Cardiac fibroblast (primary cell): ENCODE data around the gene SPATS2L.

Source experiments
- DNase-seq, 2 donors: peaks; one replicate each; pipeline versions ENCODE4 v3.0.0 to v3.0.0-alpha.2; 2010; ENCODE audit warnings: low read depth in 2 of 2
- H3K4me3 ChIP-seq, 2 donors: replicated peaks in 1 of 2; 1 replicate in 1 of 2; 2 replicates in 1 of 2; pipeline ENCODE4 v1.5.1; 2011; ENCODE audit warnings: low read depth in 2 of 2, low read length in 2 of 2, mild to moderate bottlenecking in 2 of 2, moderate library complexity in 1 of 2
- TF ChIP-seq, protein P1 (sequence below): IDR thresholded peaks from one replicate; pipeline ENCODE4 v1.5.1; 2011; ENCODE audit warnings: low read depth, mild to moderate bottlenecking, low read length, inconsistent platforms

Gene SPATS2L

GRCh38 chr2:200428961-200429665 lies 122.6 kb downstream of the SPATS2L start:
- no peak for DNase-seq
- TF ChIP-seq, protein P1, sequence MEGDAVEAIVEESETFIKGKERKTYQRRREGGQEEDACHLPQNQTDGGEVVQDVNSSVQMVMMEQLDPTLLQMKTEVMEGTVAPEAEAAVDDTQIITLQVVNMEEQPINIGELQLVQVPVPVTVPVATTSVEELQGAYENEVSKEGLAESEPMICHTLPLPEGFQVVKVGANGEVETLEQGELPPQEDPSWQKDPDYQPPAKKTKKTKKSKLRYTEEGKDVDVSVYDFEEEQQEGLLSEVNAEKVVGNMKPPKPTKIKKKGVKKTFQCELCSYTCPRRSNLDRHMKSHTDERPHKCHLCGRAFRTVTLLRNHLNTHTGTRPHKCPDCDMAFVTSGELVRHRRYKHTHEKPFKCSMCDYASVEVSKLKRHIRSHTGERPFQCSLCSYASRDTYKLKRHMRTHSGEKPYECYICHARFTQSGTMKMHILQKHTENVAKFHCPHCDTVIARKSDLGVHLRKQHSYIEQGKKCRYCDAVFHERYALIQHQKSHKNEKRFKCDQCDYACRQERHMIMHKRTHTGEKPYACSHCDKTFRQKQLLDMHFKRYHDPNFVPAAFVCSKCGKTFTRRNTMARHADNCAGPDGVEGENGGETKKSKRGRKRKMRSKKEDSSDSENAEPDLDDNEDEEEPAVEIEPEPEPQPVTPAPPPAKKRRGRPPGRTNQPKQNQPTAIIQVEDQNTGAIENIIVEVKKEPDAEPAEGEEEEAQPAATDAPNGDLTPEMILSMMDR = no peak

DNA sequence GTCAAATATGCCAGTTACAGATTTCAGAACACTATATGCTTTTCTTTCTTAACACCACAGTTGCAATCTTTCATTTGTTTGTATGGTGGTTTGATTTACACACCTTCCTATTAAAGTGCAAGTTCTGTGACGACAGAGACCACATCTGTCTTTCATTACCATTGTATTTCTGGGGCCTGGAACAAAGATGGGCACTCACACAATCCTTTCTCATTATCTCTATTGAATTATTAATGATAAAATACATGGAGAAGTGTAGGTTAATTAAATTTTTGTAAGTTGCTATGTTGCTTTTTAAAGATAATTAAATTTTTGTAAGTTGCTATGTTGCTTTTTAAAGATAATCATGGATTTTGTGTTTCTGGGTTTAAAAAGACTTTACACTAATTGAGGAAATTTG lies 123.5 kb downstream of the SPATS2L start:
- TF ChIP-seq, protein P1 = no peak
- no peak for DNase-seq
- no peak overlapping the region for H3K4me3 ChIP-seq

More at GRCh38 chr2:200428961-200429665, 122.6 kb downstream of the SPATS2L start:
- H3K4me3 ChIP-seq = no peak overlapping the region

GRCh38 chr2:200431996-200432705 lies 125.7 kb downstream of the SPATS2L start:
- TF ChIP-seq, protein P1 = no peak
- peak; percentile 36 to 38 for DNase-seq
- no peak overlapping the region for H3K4me3 ChIP-seq

DNA sequence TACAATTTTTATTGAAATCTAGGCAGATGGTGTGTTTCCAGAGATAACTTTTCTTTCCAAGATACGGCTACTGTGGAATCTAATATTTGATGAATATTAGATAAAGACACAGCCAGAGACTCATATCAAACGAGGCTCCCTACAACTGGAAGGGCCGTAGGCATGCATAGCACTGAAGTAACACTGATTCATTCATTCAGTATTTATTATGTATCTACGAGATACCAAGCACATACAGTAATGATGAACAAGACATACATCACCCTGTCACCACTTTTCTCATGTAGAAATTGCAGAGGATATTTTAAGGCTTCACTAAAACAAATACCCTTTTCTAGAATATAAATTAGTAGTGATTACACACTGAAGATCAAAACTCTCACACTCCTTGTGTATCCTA lies 128.9 kb downstream of the SPATS2L start:
- TF ChIP-seq, protein P1 = no peak
- H3K4me3 ChIP-seq = no peak overlapping the region
- DNase-seq = peak in 1 of 2 donors; percentile 62

GRCh38 chr2:200438251-200438650 lies 131.8 kb downstream of the SPATS2L start:
- TF ChIP-seq, protein P1 = no peak
- H3K4me3 ChIP-seq = no peak overlapping the region
- peak in 1 of 2 donors; percentile 46 for DNase-seq

DNA sequence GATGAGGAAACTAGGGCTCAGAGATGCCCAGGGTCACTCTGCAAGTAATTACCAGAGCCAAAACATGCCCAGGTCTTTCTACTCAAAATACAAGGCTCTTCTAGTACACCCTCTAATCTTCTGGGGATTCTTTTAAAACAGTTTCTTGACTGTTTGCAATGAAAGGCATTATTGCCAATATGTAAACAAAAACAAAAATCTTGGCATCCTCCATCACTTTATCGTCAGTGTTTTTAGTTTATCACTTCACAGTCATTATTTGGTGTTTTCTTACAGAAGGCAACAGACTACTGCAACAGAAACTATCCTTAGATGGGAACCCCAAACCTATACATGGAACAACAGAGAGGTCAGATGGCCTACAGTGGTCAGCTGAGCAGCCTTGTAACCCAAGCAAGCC lies 132.4 kb downstream of the SPATS2L start:
- no peak overlapping the region for H3K4me3 ChIP-seq
- TF ChIP-seq, protein P1 = no peak
- no peak for DNase-seq
